ENCODE measurements around the gene GRM5.

GRM5 gene

DNA sequence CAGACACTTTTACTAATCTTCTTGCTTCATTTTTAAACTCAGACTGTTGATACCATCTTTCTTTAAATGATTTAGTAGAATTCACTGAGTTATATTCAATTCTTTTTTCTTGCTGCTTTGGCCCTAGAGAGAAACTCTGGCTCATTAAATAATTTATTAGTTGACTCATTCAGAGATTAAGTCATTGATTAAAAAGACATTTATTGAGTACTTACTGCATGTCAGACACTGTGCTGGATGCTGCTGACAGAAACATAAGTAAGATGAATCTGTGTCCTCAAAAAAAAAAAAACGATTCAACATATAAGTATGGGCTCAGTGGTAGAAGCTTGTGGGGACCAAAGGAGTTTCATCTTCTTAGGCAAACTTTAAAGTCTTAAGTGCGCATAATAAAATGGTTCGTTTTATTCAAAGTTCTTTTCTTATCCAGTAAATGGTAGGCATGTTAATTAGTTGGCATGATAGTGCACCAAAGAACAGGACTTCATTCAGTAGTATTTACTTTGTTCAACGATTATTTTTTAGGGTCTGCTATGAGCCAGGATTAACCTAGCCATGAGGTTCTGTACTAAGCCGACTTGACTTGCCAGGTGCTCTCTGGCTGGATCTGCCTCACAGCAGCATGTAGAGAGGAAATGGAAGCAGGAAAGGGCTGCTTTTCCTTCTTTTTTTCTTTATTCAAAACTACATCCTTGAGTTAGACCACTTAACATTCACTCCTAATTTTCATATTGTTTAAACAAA, 447.3 kb downstream of the GRM5 start:
- DNase-seq (ENCODE audit: low spot score), result no peak

DNA sequence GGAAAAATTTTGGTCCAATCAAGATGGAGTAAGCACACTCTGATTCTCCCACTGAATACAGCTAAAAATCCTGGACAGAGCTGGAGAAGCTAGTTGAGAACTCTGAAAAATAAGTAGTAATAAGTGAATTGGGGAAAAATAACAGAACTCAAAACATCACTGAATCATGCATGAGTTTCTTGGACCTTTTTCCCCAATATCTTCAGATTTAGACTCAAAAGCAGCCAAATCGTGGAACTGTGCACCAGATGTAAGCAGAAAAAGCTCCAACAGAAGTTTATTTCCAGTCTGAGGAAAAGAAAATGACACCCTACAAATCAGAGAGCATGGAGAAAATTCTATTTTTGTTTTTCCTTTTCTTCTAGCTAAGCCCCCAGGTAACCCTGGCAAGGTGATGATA, 448.6 kb downstream of the GRM5 start:
- no peak for DNase-seq (ENCODE audit: low spot score)

GRCh38 chr11:88604260-88604659, 461.5 kb downstream of the GRM5 start:
- no peak for DNase-seq (ENCODE audit: low spot score)

DNA sequence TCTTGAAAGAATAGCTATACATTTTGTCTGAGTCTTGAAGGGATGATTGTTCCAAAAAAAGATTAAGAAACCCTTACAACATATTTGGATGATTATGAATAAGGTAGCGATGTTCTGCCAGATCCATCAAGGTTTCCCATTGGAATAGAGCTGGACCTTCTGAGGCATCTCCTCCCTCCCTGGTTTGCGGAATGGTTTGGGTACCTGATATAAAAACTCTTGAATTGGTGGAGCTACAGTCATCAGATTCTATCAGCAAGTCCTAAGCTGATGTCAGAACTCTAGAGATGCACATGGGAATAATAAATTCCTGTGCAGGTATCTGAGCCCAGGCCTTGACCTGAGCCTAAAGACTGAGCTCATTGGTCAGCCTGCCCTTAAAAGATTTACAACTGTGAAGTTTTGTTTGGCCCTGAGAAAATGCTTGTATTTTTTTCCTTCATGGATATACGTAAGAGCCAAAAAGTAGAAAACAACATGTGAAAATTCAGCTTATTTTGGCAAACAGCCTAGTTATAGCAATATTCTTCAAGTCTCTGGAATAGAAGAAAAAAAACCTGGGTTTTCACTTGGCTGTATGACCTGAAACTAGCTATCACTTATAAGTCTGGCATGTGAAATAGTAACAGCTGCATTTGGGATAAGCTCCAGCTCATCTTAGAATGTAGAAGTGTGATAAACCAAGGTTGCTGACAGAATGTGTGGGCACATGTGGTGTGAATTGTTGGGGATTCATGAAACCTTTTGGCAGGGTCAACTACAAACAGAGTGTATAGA, 462.5 kb downstream of the GRM5 start:
- DNase-seq (ENCODE audit: low spot score), result no peak

DNA sequence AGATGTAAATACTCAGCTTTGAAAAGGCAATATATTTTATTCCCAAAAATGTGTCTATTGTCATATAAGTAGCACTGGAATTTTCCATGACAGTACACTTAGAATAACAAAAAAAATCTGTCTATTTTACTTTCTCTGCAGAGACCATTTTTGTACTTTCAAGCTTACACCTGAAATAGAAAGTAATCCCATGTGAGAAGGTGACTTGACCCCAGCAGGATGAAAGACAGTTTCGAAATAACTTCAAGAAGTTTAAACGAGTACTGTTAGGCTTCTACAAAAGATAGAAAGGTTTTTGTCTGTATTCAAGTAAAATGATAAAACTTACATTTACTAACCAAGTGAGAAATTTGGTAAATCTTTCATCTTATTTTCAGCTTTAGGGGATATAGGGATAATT, 468.4 kb downstream of the GRM5 start:
- no peak for DNase-seq (ENCODE audit: low spot score)

- DNase-seq (ENCODE audit: low spot score), result peak; percentile 19
Observed at GRCh38 chr11:88596786-88597185, 469.0 kb downstream of the GRM5 start.

- DNase-seq (ENCODE audit: low spot score), result no peak
Observed at GRCh38 chr11:88594274-88594950, 471.4 kb downstream of the GRM5 start.

GRCh38 chr11:88590361-88590760, 475.4 kb downstream of the GRM5 start:
- DNase-seq (ENCODE audit: low spot score), result no peak

DNA sequence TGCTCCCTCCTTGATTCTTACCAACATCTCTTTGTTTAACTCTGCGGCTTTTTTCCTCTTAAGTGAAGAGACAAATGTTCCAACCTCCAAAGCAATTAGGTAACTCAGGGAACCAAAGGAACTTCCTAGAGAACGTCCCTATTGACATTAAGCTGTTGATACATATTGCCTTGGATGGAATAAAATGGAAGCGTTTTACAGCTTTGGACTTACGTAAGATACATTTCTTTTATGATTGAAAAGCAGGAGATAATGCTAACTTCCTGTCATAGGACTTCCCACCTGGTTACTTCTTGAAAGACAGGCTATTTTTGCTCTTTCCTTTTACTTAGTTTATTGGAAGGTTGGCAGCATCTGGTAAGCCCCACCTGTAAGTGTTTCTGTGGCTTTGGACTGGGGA, 482.5 kb downstream of the GRM5 start:
- no peak for DNase-seq (ENCODE audit: low spot score)

- DNase-seq (ENCODE audit: low spot score), result peak; percentile 91
Observed at GRCh38 chr11:88579466-88579865, 486.3 kb downstream of the GRM5 start.

DNA sequence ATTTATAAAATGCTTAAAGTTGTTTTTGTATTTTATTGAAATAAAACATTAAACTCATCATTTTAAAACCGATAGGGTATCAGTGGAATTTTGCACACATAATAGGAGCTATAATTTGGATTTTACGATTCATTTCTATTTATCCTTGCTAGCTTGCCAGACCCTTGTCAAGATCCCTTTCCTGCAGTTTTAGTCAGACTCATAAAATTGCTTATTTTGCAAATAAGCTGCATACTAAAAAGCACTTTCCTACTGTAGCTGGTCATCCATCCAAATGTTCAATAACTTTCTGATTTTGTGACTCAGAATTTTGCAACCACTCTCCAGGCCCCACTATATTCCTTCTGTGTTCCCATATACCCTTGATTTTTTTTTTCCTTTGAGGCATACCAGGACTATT, 489.0 kb downstream of the GRM5 start:
- DNase-seq (ENCODE audit: low spot score), result no peak

DNA sequence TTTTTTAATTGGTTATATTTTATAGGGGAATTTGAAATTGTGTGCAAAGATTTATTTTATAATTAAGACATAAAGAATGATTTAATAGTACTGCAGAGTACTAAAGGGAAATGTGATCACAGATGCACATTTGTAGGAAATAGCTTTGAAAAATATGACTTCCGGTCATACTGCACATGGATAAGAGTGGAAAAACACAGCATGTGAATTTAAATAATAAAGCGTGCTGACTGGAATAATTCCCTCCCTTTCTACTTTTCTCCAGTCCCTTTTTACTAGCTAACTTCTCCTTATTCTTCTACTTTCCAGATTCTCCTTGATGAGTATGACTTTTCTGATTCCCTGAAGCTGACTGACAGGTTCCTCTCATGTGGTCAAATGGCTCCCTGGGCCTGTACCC, 489.9 kb downstream of the GRM5 start:
- no peak for DNase-seq (ENCODE audit: low spot score)

GRCh38 chr11:88569342-88569741, 496.4 kb downstream of the GRM5 start:
- no peak for DNase-seq (ENCODE audit: low spot score)

- DNase-seq (ENCODE audit: low spot score), result no peak
Observed at GRCh38 chr11:88555829-88556202, 510.0 kb downstream of the GRM5 start.

DNA sequence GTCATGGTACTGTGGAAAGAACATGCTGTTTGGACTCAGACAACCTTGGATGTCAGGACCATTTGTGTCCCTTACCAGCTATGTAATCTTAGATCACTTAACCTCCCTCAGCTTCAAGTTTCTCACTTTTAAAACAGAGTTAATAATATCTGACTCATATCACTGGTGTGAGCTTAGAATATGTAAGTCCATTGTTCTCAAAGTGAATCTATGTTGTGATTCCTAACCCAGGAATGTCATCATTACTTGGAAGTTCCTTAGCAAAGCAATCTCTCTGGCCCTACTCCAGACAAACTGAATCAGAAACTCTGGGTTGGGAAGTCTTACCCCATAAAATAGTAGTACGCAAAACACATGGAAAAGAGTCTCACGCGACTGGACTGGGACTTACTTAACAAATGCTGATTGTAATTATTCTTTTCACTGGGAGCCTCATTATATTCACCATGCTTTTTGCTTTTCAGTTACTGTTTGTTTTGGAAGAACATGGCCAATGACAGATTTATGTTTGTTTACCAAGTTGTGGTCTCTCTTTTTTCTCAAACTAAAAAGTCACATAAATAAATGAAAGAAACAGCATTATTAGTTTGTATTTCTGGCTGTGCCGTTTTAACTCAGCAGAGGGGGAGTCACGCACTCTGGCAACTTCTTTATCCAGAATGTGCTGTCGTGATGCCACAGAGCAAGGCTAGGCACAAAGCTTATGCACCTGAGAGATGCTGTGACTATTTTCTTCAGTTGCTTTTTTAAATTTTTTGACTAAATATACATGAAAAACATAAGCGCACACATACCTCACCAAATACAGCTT, 510.6 kb downstream of the GRM5 start:
- peak; percentile 59 for DNase-seq (ENCODE audit: low spot score)

DNA sequence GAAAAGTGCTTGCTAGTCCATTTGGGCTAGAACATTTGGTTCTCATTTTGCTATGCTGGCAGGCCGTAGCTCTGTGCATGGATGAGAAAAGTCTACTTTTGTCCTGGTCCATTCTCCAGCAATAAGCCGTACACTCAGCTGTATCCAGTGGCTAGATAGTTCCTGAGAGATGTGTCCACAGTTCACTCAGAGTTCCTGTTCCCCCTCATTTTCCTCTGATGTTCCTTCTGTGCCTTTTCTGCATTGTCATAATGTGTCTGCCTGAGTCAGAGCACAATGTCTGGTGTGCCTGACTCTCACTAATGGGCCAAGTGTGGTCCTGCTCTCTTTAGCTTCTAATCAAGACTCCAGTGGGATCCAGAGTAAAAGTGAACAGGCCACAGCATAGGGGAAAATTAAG, 512.6 kb downstream of the GRM5 start:
- no peak for DNase-seq (ENCODE audit: low spot score)

- peak; percentile 65 for DNase-seq (ENCODE audit: low spot score)
Observed at GRCh38 chr11:88552379-88553062, 513.3 kb downstream of the GRM5 start.

- no peak for DNase-seq (ENCODE audit: low spot score)
Observed at GRCh38 chr11:88544656-88545280, 521.0 kb downstream of the GRM5 start.

DNA sequence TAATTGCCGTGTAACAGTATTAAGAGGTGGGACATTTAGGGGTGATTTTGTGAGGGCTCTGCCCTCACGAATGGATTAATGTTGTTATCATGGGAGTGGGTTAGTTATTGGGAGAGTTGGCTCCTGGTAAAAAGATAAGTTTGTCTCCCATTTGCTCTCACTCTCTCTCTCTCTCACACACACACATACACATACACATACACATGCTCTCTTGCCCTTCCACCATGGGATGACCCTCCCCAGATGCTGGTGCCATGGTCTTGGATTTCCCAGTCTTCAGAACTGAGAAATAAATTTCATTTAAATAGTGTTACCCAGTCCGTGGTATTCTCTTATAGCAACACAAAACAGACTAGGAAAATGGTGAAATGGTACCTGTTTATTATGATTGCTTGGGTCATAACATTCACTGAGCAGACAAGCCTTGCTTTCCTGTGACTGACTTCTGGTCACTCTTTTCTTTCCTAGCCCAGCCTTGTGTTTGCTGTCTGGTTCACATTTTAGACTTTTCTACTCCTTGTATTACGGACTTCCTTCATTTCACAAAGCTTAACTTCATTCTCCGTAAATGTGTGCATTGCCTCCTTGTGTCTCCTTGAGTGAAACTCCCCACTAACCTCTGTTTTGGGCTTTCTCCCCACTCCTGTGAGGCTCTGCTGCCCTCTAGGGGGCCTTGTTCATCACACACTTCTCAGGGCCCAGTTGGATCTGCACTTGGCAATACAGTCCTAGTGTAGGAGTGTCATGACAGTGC, 521.7 kb downstream of the GRM5 start:
- peak; percentile 68 for DNase-seq (ENCODE audit: low spot score)

GRCh38 chr11:88541006-88541405, 524.8 kb downstream of the GRM5 start:
- no peak for DNase-seq (ENCODE audit: low spot score)

Measured in COLO829 (cell line).